T-helper 2 cell treated with Interferon-gamma antibody and Interleukin-4, amounts not matched to agents 5 μg/mL and 100 μg/mL, for 36 hours (primary cell): Measurements from ENCODE around the gene GABARAPL1.
"Not testable (repeated sequence)": the region's sequence is repeated elsewhere in the genome, so short reads cannot be mapped to it uniquely, and the experiment has no call there.

Experiments used
- DNase-seq: peaks from one replicate; pipeline ENCODE4 v3.0.0; 2021; ENCODE audit warnings: low spot score
- H3K27ac Mint-ChIP-seq: one replicate; pipeline ENCODE4 v1.8.0; 2021; ENCODE audit warnings: mild to moderate bottlenecking, mixed read lengths
- H3K27me3 Mint-ChIP-seq: one replicate; pipeline ENCODE4 v1.8.0; 2021; ENCODE audit warnings: low read depth, mixed read lengths
- H3K36me3 Mint-ChIP-seq: one replicate; pipeline ENCODE4 v1.8.0; 2021; ENCODE audit warnings: low read depth, mixed read lengths
- H3K4me1 Mint-ChIP-seq: one replicate; pipeline ENCODE4 v1.8.0; 2021; ENCODE audit warnings: low read depth, mixed read lengths
- H3K4me3 Mint-ChIP-seq: one replicate; pipeline ENCODE4 v1.8.0; 2022; ENCODE audit warnings: mild to moderate bottlenecking, moderate library complexity, mixed read lengths
- H3K9me3 Mint-ChIP-seq: one replicate; pipeline ENCODE4 v1.8.0; 2021; ENCODE audit warnings: mixed read lengths

The GABARAPL1 gene

GRCh38 chr12:10211940-10212738 is 538 bp upstream of the GABARAPL1 start:
- peak; percentile 85 for DNase-seq
- H3K27ac Mint-ChIP-seq: peak overlapping the region; percentile 95
- H3K4me3 Mint-ChIP-seq: peak overlapping the region; percentile 94
- peaks cover 29% of the 10 kb centered on the region for H3K4me1 Mint-ChIP-seq
- no peaks in the 10 kb centered on the region for H3K9me3 Mint-ChIP-seq
- H3K36me3 Mint-ChIP-seq: no peaks in the 10 kb centered on the region
- H3K27me3 Mint-ChIP-seq: peaks cover 19% of the 10 kb centered on the region

- peaks cover 13% of the 10 kb centered on the region for H3K27me3 Mint-ChIP-seq
- no peaks in the 10 kb centered on the region for H3K9me3 Mint-ChIP-seq
- DNase-seq: peak; percentile 83
- H3K4me3 Mint-ChIP-seq: peak overlapping the region; percentile 94
- peaks cover 3% of the 10 kb centered on the region for H3K36me3 Mint-ChIP-seq
- peaks cover 31% of the 10 kb centered on the region for H3K4me1 Mint-ChIP-seq
- H3K27ac Mint-ChIP-seq: peak overlapping the region; percentile 93
Observed at GRCh38 chr12:10213168-10214135, 775 bp downstream of the GABARAPL1 start.

- peaks cover 3% of the 10 kb centered on the region for H3K36me3 Mint-ChIP-seq
- no peaks in the 10 kb centered on the region for H3K9me3 Mint-ChIP-seq
- H3K4me1 Mint-ChIP-seq: peaks cover 31% of the 10 kb centered on the region
- peak overlapping the region; percentile 94 for H3K4me3 Mint-ChIP-seq
- no peak for DNase-seq
- peaks cover 11% of the 10 kb centered on the region for H3K27me3 Mint-ChIP-seq
- H3K27ac Mint-ChIP-seq: peak overlapping the region; percentile 92
Observed at GRCh38 chr12:10214136-10214894, 1.6 kb downstream of the GABARAPL1 start.

GRCh38 chr12:10214895-10215267 is 2.2 kb downstream of the GABARAPL1 start:
- Mint-ChIP-seq H3K27me3 (peaks cover 11% of the 10 kb centered on the region), H3K4me1 (peaks cover 31% of the 10 kb centered on the region), H3K9me3 (no peaks in the 10 kb centered on the region), H3K36me3 (peaks cover 3% of the 10 kb centered on the region), H3K4me3 (peak overlapping the region; percentile 94), H3K27ac (no peak overlapping the region)
- no peak for DNase-seq

- Mint-ChIP-seq H3K36me3 (peaks cover 5% of the 10 kb centered on the region), H3K9me3 (no peaks in the 10 kb centered on the region), H3K4me3 (peak overlapping the region; percentile 94), H3K27ac (no peak overlapping the region), H3K27me3 (peaks cover 11% of the 10 kb centered on the region), H3K4me1 (peaks cover 31% of the 10 kb centered on the region)
- no peak for DNase-seq
Observed at GRCh38 chr12:10215436-10215835, 2.8 kb downstream of the GABARAPL1 start.

- DNase-seq, H3K9me3 Mint-ChIP-seq, H3K27ac Mint-ChIP-seq, H3K36me3 Mint-ChIP-seq, H3K4me3 Mint-ChIP-seq: not testable (repeated sequence)
- H3K4me1 Mint-ChIP-seq: peaks cover 31% of the 10 kb centered on the region
- H3K27me3 Mint-ChIP-seq: peaks cover 11% of the 10 kb centered on the region
Observed at GRCh38 chr12:10215946-10216345, 3.3 kb downstream of the GABARAPL1 start.

- H3K4me3 Mint-ChIP-seq: no peak overlapping the region
- peaks cover 11% of the 10 kb centered on the region for H3K27me3 Mint-ChIP-seq
- H3K36me3 Mint-ChIP-seq: peaks cover 14% of the 10 kb centered on the region
- peaks cover 25% of the 10 kb centered on the region for H3K4me1 Mint-ChIP-seq
- no peak overlapping the region for H3K27ac Mint-ChIP-seq
- H3K9me3 Mint-ChIP-seq: no peaks in the 10 kb centered on the region
- DNase-seq: no peak
Observed at GRCh38 chr12:10218021-10218420, 5.3 kb downstream of the GABARAPL1 start.

GRCh38 chr12:10220398-10221077 is 7.9 kb downstream of the GABARAPL1 start:
- H3K4me1 Mint-ChIP-seq: peaks cover 5% of the 10 kb centered on the region
- peaks cover 1% of the 10 kb centered on the region for H3K27me3 Mint-ChIP-seq
- H3K9me3 Mint-ChIP-seq: no peaks in the 10 kb centered on the region
- DNase-seq: no peak
- H3K27ac Mint-ChIP-seq: no peak overlapping the region
- H3K4me3 Mint-ChIP-seq: no peak overlapping the region
- H3K36me3 Mint-ChIP-seq: peaks cover 16% of the 10 kb centered on the region

GRCh38 chr12:10221846-10222245 is 9.2 kb downstream of the GABARAPL1 start:
- H3K4me3 Mint-ChIP-seq: no peak overlapping the region
- no peak for DNase-seq
- H3K4me1 Mint-ChIP-seq: peaks cover 4% of the 10 kb centered on the region
- peaks cover 2% of the 10 kb centered on the region for H3K27me3 Mint-ChIP-seq
- H3K9me3 Mint-ChIP-seq: no peaks in the 10 kb centered on the region
- H3K27ac Mint-ChIP-seq: no peak overlapping the region
- H3K36me3 Mint-ChIP-seq: peaks cover 16% of the 10 kb centered on the region

GRCh38 chr12:10223208-10223607 is 10.5 kb downstream of the GABARAPL1 start:
- Mint-ChIP-seq H3K27me3 (peaks cover 4% of the 10 kb centered on the region), H3K4me1 (peaks cover 3% of the 10 kb centered on the region), H3K27ac (no peak overlapping the region), H3K4me3 (no peak overlapping the region), H3K36me3 (peaks cover 14% of the 10 kb centered on the region), H3K9me3 (no peaks in the 10 kb centered on the region)
- no peak for DNase-seq

GRCh38 chr12:10225426-10225825 is 12.7 kb downstream of the GABARAPL1 start:
- H3K4me3 Mint-ChIP-seq, H3K27ac Mint-ChIP-seq, H3K9me3 Mint-ChIP-seq, H3K4me1 Mint-ChIP-seq, DNase-seq, H3K27me3 Mint-ChIP-seq: not testable (repeated sequence)
- H3K36me3 Mint-ChIP-seq: peaks cover 12% of the 10 kb centered on the region

- no peak overlapping the region for H3K4me3 Mint-ChIP-seq
- H3K36me3 Mint-ChIP-seq: peaks cover 10% of the 10 kb centered on the region
- peaks cover 3% of the 10 kb centered on the region for H3K4me1 Mint-ChIP-seq
- peaks cover 4% of the 10 kb centered on the region for H3K27me3 Mint-ChIP-seq
- no peak for DNase-seq
- no peaks in the 10 kb centered on the region for H3K9me3 Mint-ChIP-seq
- no peak overlapping the region for H3K27ac Mint-ChIP-seq
Observed at GRCh38 chr12:10226086-10226485, 13.4 kb downstream of the GABARAPL1 start.

- Mint-ChIP-seq H3K9me3 (no peaks in the 10 kb centered on the region), H3K27me3 (peaks cover 4% of the 10 kb centered on the region), H3K36me3 (peaks cover 5% of the 10 kb centered on the region), H3K4me1 (peaks cover 3% of the 10 kb centered on the region), H3K4me3 (no peak overlapping the region), H3K27ac (no peak overlapping the region)
- DNase-seq: no peak
Observed at GRCh38 chr12:10226731-10227130, 14.1 kb downstream of the GABARAPL1 start.
